Gastrocnemius medialis (tissue), 4 donors: ENCODE measurements around the gene UNC13C.

ENCODE experiments used
- POLR2A ChIP-seq, 2 donors: fragments of 450-650 bp; IDR thresholded peaks; one replicate each; pipeline ENCODE4 v1.6.1; 2017; ENCODE audit warnings: antibody characterized with exemption in 2 of 2, mild to moderate bottlenecking in 2 of 2, moderate library complexity in 2 of 2
- TF ChIP-seq, protein P1 (sequence below), 5 experiments: fragments of 450-650 bp in 3 of 5; fragments of 200-600 bp in 2 of 5; sonication (generic) in 2 of 5; IDR thresholded peaks in 4 of 5; conservative IDR thresholded peaks in 1 of 5; 1 replicate in 4 of 5; 2 replicates in 1 of 5; pipeline ENCODE4 v1.5.1; 2016 to 2019; ENCODE audit warnings: antibody characterized with exemption in 5 of 5, mild to moderate bottlenecking in 3 of 5, moderate library complexity in 3 of 5

DNA sequence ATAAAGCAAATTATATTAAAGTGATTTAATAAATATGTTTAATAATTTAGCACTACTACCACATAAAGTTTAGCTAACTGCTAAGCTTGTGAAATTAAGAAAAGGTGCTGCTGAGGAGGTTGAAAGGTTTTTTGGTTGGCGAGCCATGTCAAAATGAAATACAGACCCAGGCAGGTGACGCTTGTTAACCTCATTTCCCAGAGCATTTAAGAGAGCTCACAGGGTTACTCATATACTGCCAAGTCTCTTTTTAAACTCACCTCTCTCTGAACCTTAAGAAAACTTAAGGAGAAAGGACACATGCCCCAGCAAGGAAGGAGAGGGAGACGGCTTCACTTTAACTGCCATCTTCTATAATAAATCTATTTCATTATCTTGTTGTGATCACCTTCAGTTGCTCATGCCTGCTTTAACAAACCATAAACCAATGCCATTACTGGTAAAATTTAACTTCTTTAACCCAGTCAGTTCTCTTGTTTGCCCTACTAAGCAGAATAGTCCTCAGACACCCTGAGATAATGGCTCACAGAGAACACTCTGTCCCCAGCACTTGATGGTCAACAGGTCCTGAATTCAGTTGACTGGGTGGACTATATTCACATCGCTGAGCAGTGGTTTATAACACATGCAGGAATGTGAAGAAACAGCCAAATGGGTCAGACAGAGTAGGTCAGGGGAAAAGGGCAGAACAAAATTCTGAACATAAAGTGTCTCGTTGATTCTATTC lies 540.1 kb downstream of the UNC13C start:
- TF ChIP-seq, protein P1, sequence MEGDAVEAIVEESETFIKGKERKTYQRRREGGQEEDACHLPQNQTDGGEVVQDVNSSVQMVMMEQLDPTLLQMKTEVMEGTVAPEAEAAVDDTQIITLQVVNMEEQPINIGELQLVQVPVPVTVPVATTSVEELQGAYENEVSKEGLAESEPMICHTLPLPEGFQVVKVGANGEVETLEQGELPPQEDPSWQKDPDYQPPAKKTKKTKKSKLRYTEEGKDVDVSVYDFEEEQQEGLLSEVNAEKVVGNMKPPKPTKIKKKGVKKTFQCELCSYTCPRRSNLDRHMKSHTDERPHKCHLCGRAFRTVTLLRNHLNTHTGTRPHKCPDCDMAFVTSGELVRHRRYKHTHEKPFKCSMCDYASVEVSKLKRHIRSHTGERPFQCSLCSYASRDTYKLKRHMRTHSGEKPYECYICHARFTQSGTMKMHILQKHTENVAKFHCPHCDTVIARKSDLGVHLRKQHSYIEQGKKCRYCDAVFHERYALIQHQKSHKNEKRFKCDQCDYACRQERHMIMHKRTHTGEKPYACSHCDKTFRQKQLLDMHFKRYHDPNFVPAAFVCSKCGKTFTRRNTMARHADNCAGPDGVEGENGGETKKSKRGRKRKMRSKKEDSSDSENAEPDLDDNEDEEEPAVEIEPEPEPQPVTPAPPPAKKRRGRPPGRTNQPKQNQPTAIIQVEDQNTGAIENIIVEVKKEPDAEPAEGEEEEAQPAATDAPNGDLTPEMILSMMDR (IDR thresholded peaks at IDR 0.05 in 4 of 5, conservative IDR thresholded peaks at IDR 0.05 in 1 of 5), result no peak
- no peak for TF ChIP-seq POLR2A (IDR thresholded peaks at IDR 0.05)
